ENCODE results near the gene PRTG.

DNA sequence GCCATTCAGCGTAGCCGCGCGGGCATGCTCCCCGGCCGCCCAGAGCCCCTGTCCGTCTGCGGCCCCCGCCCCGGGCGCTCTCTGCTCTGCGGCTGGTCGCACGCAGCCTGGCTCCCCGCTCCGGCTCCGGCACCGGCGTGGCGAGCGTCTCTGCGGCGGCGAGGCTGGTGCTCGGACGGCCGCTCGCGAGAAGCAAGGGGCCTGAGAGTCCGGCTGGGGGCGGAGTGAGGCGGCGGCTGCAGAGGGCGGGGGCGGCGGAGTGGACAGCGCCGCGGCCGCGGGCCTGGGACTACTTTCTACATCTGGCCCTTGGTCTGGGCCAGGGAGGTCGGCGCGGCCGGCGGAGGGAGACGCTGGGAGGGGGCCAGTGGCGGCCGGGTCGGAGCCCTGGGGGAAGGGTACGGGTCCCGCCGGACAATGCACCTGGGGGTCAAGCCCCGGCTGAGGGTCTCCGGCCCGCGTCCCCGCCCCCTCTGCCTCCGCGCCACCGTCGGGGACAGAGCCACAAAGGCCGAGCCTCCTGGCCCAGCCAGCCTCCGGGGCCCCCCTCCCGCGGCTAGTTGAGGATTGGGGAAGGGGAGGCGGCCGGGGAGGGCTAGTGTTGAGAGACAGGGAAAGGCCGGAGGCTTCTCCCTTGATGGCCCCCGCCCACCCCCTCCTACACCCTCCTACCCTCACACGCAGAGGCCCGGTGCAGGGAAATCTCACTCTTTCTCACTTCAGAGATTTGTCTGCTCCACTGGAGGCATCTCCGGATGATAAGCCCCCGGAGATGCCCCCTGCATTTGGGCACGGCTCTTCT, at the start of gene PRTG:
- TF ChIP-seq, protein P1, sequence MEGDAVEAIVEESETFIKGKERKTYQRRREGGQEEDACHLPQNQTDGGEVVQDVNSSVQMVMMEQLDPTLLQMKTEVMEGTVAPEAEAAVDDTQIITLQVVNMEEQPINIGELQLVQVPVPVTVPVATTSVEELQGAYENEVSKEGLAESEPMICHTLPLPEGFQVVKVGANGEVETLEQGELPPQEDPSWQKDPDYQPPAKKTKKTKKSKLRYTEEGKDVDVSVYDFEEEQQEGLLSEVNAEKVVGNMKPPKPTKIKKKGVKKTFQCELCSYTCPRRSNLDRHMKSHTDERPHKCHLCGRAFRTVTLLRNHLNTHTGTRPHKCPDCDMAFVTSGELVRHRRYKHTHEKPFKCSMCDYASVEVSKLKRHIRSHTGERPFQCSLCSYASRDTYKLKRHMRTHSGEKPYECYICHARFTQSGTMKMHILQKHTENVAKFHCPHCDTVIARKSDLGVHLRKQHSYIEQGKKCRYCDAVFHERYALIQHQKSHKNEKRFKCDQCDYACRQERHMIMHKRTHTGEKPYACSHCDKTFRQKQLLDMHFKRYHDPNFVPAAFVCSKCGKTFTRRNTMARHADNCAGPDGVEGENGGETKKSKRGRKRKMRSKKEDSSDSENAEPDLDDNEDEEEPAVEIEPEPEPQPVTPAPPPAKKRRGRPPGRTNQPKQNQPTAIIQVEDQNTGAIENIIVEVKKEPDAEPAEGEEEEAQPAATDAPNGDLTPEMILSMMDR (IDR thresholded peaks at IDR 0.05 in 4 of 5, conservative IDR thresholded peaks at IDR 0.05 in 1 of 5) = no peak
- TF ChIP-seq POLR2A (IDR thresholded peaks at IDR 0.05) = no peak
